CD4-positive, CD25-positive, alpha-beta regulatory T cell (primary cell): ENCODE data around the gene PARVA. TPM values are rescaled to one million over a fixed set of nuclear protein-coding genes. Genes with fewer than 3 reads are reported as not detected.

Source experiments
- ATAC-seq, 2 donors: fragments of 150-1000 bp; cut with Tn5 transposase; one replicate each; pipeline ENCODE4 v1.10.0; 2021; ENCODE audit warnings: low read depth in 2 of 2, moderate number of reproducible peaks in 2 of 2, moderate library complexity in 1 of 2
- DNase-seq, 3 donors: peaks; one replicate each; pipeline versions ENCODE4 v3.0.0 to v3.0.0-alpha.2; 2012 to 2022; ENCODE audit warnings: mixed read lengths in 1 of 3
- H3K27ac ChIP-seq: one replicate; pipeline ENCODE4 v1.7.0; 2013; ENCODE audit warnings: mild to moderate bottlenecking, low read length; ENCODE audit not compliant: insufficient read depth, poor library complexity, severe bottlenecking
- H3K27me3 ChIP-seq: one replicate; pipeline ENCODE4 v1.7.0; 2013; ENCODE audit warnings: low read length; ENCODE audit not compliant: control insufficient read depth, insufficient read depth
- H3K36me3 ChIP-seq: one replicate; pipeline ENCODE4 v1.7.0; 2013; ENCODE audit warnings: mild to moderate bottlenecking, low read length, moderate library complexity; ENCODE audit not compliant: control insufficient read depth, insufficient read depth
- H3K4me1 ChIP-seq: 2 replicates; pipeline ENCODE4 v1.7.0; 2013; ENCODE audit warnings: mild to moderate bottlenecking, low read length; ENCODE audit not compliant: insufficient read depth, control insufficient read depth, poor library complexity, severe bottlenecking
- H3K4me3 ChIP-seq: one replicate; pipeline ENCODE4 v1.7.0; 2013; ENCODE audit warnings: low read depth, mild to moderate bottlenecking, low read length, moderate library complexity
- H3K9me3 ChIP-seq, 2 experiments: 1 replicate in 1 of 2; 2 replicates in 1 of 2; pipeline ENCODE4 v1.7.0; 2013; ENCODE audit warnings: low read length in 2 of 2, mild to moderate bottlenecking in 1 of 2, moderate library complexity in 1 of 2; ENCODE audit not compliant: control insufficient read depth in 2 of 2
- H3K27ac Mint-ChIP-seq, 3 donors: one replicate each; pipeline ENCODE4 v1.8.0; 2020 to 2022; ENCODE audit warnings: mild to moderate bottlenecking in 3 of 3, mixed read lengths in 3 of 3, moderate library complexity in 2 of 3
- H3K27me3 Mint-ChIP-seq: one replicate; pipeline ENCODE4 v1.8.0; 2022; ENCODE audit warnings: mild to moderate bottlenecking, mixed read lengths
- H3K36me3 Mint-ChIP-seq: one replicate; pipeline ENCODE4 v1.8.0; 2020; ENCODE audit warnings: mixed read lengths
- H3K4me1 Mint-ChIP-seq, 4 donors: one replicate each; pipeline ENCODE4 v1.8.0; 2020 to 2022; ENCODE audit warnings: mixed read lengths in 4 of 4, mild to moderate bottlenecking in 1 of 4
- H3K4me3 Mint-ChIP-seq, 4 donors: one replicate each; pipeline ENCODE4 v1.8.0; 2020 to 2022; ENCODE audit warnings: mild to moderate bottlenecking in 4 of 4, mixed read lengths in 4 of 4, moderate library complexity in 3 of 4
- H3K9me3 Mint-ChIP-seq, 7 donors: one replicate each; pipeline ENCODE4 v1.8.0; 2020 to 2022; ENCODE audit warnings: mixed read lengths in 7 of 7, mild to moderate bottlenecking in 3 of 7, moderate library complexity in 2 of 7
- polyA plus RNA-seq, 4 donors: library from polyadenylated mRNA; unstranded; fragments of 300-500 nt; fragmentation: Illumina TruSeq; gene quantifications; one replicate each; pipeline ENCODE4 v1.2.3, GENCODE V29; 2021
- total RNA-seq: library from RNA; stranded (reverse); gene quantifications from one replicate; pipeline ENCODE4 v1.2.3, GENCODE V29; 2022

Gene PARVA
- total and polyA plus RNA-seq, 5 donors from 2014 or later, result 0.09 to 0.31 (median 0.24) TPM; not detected in 1

- no peak for DNase-seq
These were observed 108.0 kb downstream of the PARVA start for GRCh38 chr11:12485328-12485727.

GRCh38 chr11:12489246-12489772, 111.9 kb downstream of the PARVA start:
- Mint-ChIP-seq H3K4me1 (no peaks in the 10 kb centered on the region), H3K4me3 (no peak overlapping the region), H3K36me3 (no peaks in the 10 kb centered on the region), H3K27me3 (peaks cover 10% of the 10 kb centered on the region), H3K27ac (no peak overlapping the region), H3K9me3 (peaks cover 2 to 15% (median 6%) of the 10 kb centered on the region in 7 donors)
- H3K4me1 ChIP-seq, result no peaks in the 10 kb centered on the region
- DNase-seq, result no peak
- H3K27me3 ChIP-seq, result peaks cover 5% of the 10 kb centered on the region
- ATAC-seq, result no peak
- H3K4me3 ChIP-seq, result no peak overlapping the region
- no peak overlapping the region for H3K27ac ChIP-seq
- H3K36me3 ChIP-seq, result no peaks in the 10 kb centered on the region
- peaks cover 0 to 10% of the 10 kb centered on the region in 2 experiments for H3K9me3 ChIP-seq

More at GRCh38 chr11:12485328-12485727, 108.0 kb downstream of the PARVA start:
- Histone ChIP-seq H3K27ac (no peak overlapping the region), H3K4me3 (no peak overlapping the region), H3K27me3 (peaks cover 5% of the 10 kb centered on the region), H3K4me1 (no peaks in the 10 kb centered on the region), H3K9me3 (peaks cover 0 to 10% of the 10 kb centered on the region in 2 experiments), H3K36me3 (no peaks in the 10 kb centered on the region)
- H3K4me3 Mint-ChIP-seq, result no peak overlapping the region
- no peak for ATAC-seq
- no peaks in the 10 kb centered on the region for H3K36me3 Mint-ChIP-seq
- peaks cover 10% of the 10 kb centered on the region for H3K27me3 Mint-ChIP-seq
- H3K9me3 Mint-ChIP-seq, result peaks cover 2 to 15% (median 6%) of the 10 kb centered on the region in 7 donors
- no peak overlapping the region for H3K27ac Mint-ChIP-seq
- H3K4me1 Mint-ChIP-seq, result no peaks in the 10 kb centered on the region

- Histone ChIP-seq H3K27ac (no peak overlapping the region), H3K9me3 (peaks cover 0 to under 1% of the 10 kb centered on the region in 2 experiments), H3K36me3 (no peaks in the 10 kb centered on the region), H3K27me3 (no peaks in the 10 kb centered on the region), H3K4me1 (no peaks in the 10 kb centered on the region), H3K4me3 (no peak overlapping the region)
- H3K36me3 Mint-ChIP-seq, result no peaks in the 10 kb centered on the region
- H3K4me1 Mint-ChIP-seq, result no peaks in the 10 kb centered on the region
- H3K27ac Mint-ChIP-seq, result no peak overlapping the region
- peaks cover 0 to under 1% (median 0%) of the 10 kb centered on the region in 7 donors for H3K9me3 Mint-ChIP-seq
- DNase-seq, result no peak
- peaks cover 8% of the 10 kb centered on the region for H3K27me3 Mint-ChIP-seq
- H3K4me3 Mint-ChIP-seq, result no peak overlapping the region
- ATAC-seq, result no peak
These were observed 117.3 kb downstream of the PARVA start for GRCh38 chr11:12494699-12495098.

- ATAC-seq (no peak), DNase-seq (no peak)
- Histone ChIP-seq H3K27ac (no peak overlapping the region), H3K9me3 (no peaks in the 10 kb centered on the region), H3K27me3 (no peaks in the 10 kb centered on the region), H3K36me3 (no peaks in the 10 kb centered on the region), H3K4me1 (no peaks in the 10 kb centered on the region), H3K4me3 (no peak overlapping the region)
- Mint-ChIP-seq H3K4me3 (no peak overlapping the region), H3K4me1 (no peaks in the 10 kb centered on the region), H3K9me3 (no peaks in the 10 kb centered on the region), H3K27me3 (peaks cover 8% of the 10 kb centered on the region), H3K27ac (peak overlapping the region in 1 of 3 donors; percentile 5), H3K36me3 (no peaks in the 10 kb centered on the region)
These were observed 119.0 kb downstream of the PARVA start for GRCh38 chr11:12496181-12497025.

- Histone ChIP-seq H3K36me3 (no peaks in the 10 kb centered on the region), H3K27me3 (no peaks in the 10 kb centered on the region), H3K4me3 (no peak overlapping the region), H3K27ac (no peak overlapping the region), H3K4me1 (no peaks in the 10 kb centered on the region), H3K9me3 (no peaks in the 10 kb centered on the region)
- H3K4me1 Mint-ChIP-seq, result no peaks in the 10 kb centered on the region
- H3K27me3 Mint-ChIP-seq, result peaks cover 8% of the 10 kb centered on the region
- no peaks in the 10 kb centered on the region for H3K9me3 Mint-ChIP-seq
- DNase-seq, result no peak
- H3K27ac Mint-ChIP-seq, result no peak overlapping the region
- no peak overlapping the region for H3K4me3 Mint-ChIP-seq
- H3K36me3 Mint-ChIP-seq, result no peaks in the 10 kb centered on the region
- no peak for ATAC-seq
These were observed 120.1 kb downstream of the PARVA start for GRCh38 chr11:12497431-12497830.

- Mint-ChIP-seq H3K36me3 (no peaks in the 10 kb centered on the region), H3K4me3 (no peak overlapping the region), H3K27ac (no peak overlapping the region), H3K27me3 (peaks cover 8% of the 10 kb centered on the region), H3K4me1 (no peaks in the 10 kb centered on the region), H3K9me3 (no peaks in the 10 kb centered on the region)
- DNase-seq (no peak), ATAC-seq (no peak)
- H3K27ac ChIP-seq, result no peak overlapping the region
- no peaks in the 10 kb centered on the region for H3K9me3 ChIP-seq
- H3K4me3 ChIP-seq, result no peak overlapping the region
- H3K4me1 ChIP-seq, result no peaks in the 10 kb centered on the region
- no peaks in the 10 kb centered on the region for H3K27me3 ChIP-seq
- H3K36me3 ChIP-seq, result no peaks in the 10 kb centered on the region
These were observed 121.7 kb downstream of the PARVA start for GRCh38 chr11:12499071-12499470.

GRCh38 chr11:12502046-12502445, 124.7 kb downstream of the PARVA start:
- no peak overlapping the region for H3K4me3 ChIP-seq
- no peaks in the 10 kb centered on the region for H3K9me3 ChIP-seq
- no peaks in the 10 kb centered on the region for H3K27me3 ChIP-seq
- no peaks in the 10 kb centered on the region for H3K4me1 ChIP-seq
- H3K36me3 Mint-ChIP-seq, result no peaks in the 10 kb centered on the region
- no peak overlapping the region for H3K4me3 Mint-ChIP-seq
- H3K27ac ChIP-seq, result no peak overlapping the region
- no peaks in the 10 kb centered on the region for H3K27me3 Mint-ChIP-seq
- H3K4me1 Mint-ChIP-seq, result no peaks in the 10 kb centered on the region
- ATAC-seq (no peak), DNase-seq (no peak)
- no peaks in the 10 kb centered on the region for H3K36me3 ChIP-seq
- no peak overlapping the region for H3K27ac Mint-ChIP-seq
- no peaks in the 10 kb centered on the region for H3K9me3 Mint-ChIP-seq
